Kidney (tissue), 14 donors: ENCODE data around the gene KIFAP3. TPM values are rescaled to one million over a fixed set of nuclear protein-coding genes. Genes with fewer than 3 reads are reported as not detected.
A peak's percentile ranks its signal among the peaks of the same experiment; 100 is the strongest.

Experiments
- DNase-seq, 5 donors: peaks; one replicate each; pipeline ENCODE4 v3.0.0-alpha.2; 2013 to 2020
- FAIRE-seq: peaks from 2 replicates; lab custom pipeline; 2012; peaks lifted over from hg19 to GRCh38; lab: Jason Lieb, UNC
- H3K27ac ChIP-seq, 2 donors: one replicate each; pipeline ENCODE4 v1.7.0; 2013; ENCODE audit warnings: low read depth in 2 of 2, low read length in 2 of 2, inconsistent platforms in 1 of 2
- H3K27me3 ChIP-seq: one replicate; pipeline ENCODE4 v1.7.1; 2013; ENCODE audit warnings: low read length, inconsistent platforms; ENCODE audit not compliant: control insufficient read depth, insufficient read depth
- H3K36me3 ChIP-seq, 3 donors: one replicate each; pipeline versions ENCODE4 v1.7.0 to v1.7.1; 2013; ENCODE audit warnings: low read length in 3 of 3, control low read depth in 1 of 3, inconsistent platforms in 1 of 3; ENCODE audit not compliant: insufficient read depth in 3 of 3, control insufficient read depth in 2 of 3
- H3K4me1 ChIP-seq, 3 donors: one replicate each; pipeline versions ENCODE4 v1.7.0 to v1.7.1; 2013; ENCODE audit warnings: low read length in 3 of 3, inconsistent platforms in 1 of 3, low read depth in 1 of 3; ENCODE audit not compliant: control insufficient read depth in 2 of 3, insufficient read depth in 2 of 3
- H3K4me3 ChIP-seq, 3 donors: one replicate each; pipeline versions ENCODE4 v1.7.0 to v1.8.1; 2013; ENCODE audit warnings: low read length in 3 of 3, control low read depth in 1 of 3, inconsistent platforms in 1 of 3
- H3K9ac ChIP-seq, 3 donors: one replicate each; pipeline versions ENCODE4 v1.7.0 to v1.7.1; 2013; ENCODE audit warnings: low read length in 3 of 3, control low read depth in 1 of 3, inconsistent platforms in 1 of 3
- H3K9me3 ChIP-seq, 3 donors: one replicate each; pipeline versions ENCODE4 v1.7.0 to v1.7.1; 2013; ENCODE audit warnings: low read length in 3 of 3, control low read depth in 1 of 3, inconsistent platforms in 1 of 3; ENCODE audit not compliant: control insufficient read depth in 2 of 3, insufficient read depth in 1 of 3
- CTCF ChIP-seq: IDR thresholded peaks from 3 replicates; pipeline ENCODE4 v1.5.1; 2012; ENCODE audit warnings: mild to moderate bottlenecking, moderate library complexity, borderline replicate concordance; ENCODE audit not compliant: insufficient read depth; ENCODE audit errors: extremely low read depth
- intact Hi-C: fragments of 100-400 bp; cut with DNase I; formaldehyde crosslinking; loops from one replicate; pipeline ENCODE4 v1.11.1; 2022
- polyA plus RNA-seq: library from polyadenylated mRNA; stranded (reverse); fragments of 350-450 nt; fragmentation: Illumina TruSeq; extraction: RNeasy Lipid Tissue Mini Kit (QIAGEN cat#74804); gene quantifications from one replicate; pipeline ENCODE4 v1.2.3, GENCODE V29; 2014; ENCODE audit warnings: low read depth, low replicate concordance; ENCODE audit not compliant: insufficient read depth
- total RNA-seq: library from RNA; stranded (reverse); fragmentation: NEBNext Ultra II Directional; extraction: Animal tissue kit (Norgen Biotek cat#: 25700); gene quantifications from one replicate; pipeline ENCODE4 v1.2.1, GENCODE V29; 2021
- donor health status: control.
- donor health status: control.
- donor health status: control.
- donor health status: control.
- donor health status: control.
- donor health status: DM: yes; HTN: yes; CAD: no.
- donor health status: Normal renal cell carcinoma (clear cell type).

Gene KIFAP3
- total and polyA plus RNA-seq, 2 donors from 2014 or later, result 31.6 to 32.9 TPM

GRCh38 chr1:169915150-169915549 lies 159.3 kb downstream of the KIFAP3 start:
- no peak for FAIRE-seq
- no peak overlapping the region for H3K27ac ChIP-seq
- intact Hi-C loops, result no loop called here
- no peak for TF ChIP-seq CTCF
- peak in 1 of 5 donors; percentile 53 for DNase-seq
- H3K9me3 ChIP-seq, result no peaks in the 10 kb centered on the region
- no peak overlapping the region for H3K4me3 ChIP-seq
- no peaks in the 10 kb centered on the region for H3K4me1 ChIP-seq
- H3K9ac ChIP-seq, result no peak overlapping the region
- no peaks in the 10 kb centered on the region for H3K27me3 ChIP-seq
- H3K36me3 ChIP-seq, result peaks cover 0 to 2% (median 0%) of the 10 kb centered on the region in 3 donors

- intact Hi-C loops, result no loop called here
- H3K4me3 ChIP-seq, result no peak overlapping the region
- no peaks in the 10 kb centered on the region for H3K4me1 ChIP-seq
- H3K36me3 ChIP-seq, result peaks cover 0 to 2% (median 0%) of the 10 kb centered on the region in 3 donors
- H3K27ac ChIP-seq, result no peak overlapping the region
- no peak for DNase-seq
- H3K9ac ChIP-seq, result no peak overlapping the region
- FAIRE-seq, result no peak
- no peaks in the 10 kb centered on the region for H3K27me3 ChIP-seq
- H3K9me3 ChIP-seq, result no peaks in the 10 kb centered on the region
- no peak for TF ChIP-seq CTCF
These were observed 160.0 kb downstream of the KIFAP3 start for GRCh38 chr1:169914531-169914930.

GRCh38 chr1:169909499-169909898 lies 165.0 kb downstream of the KIFAP3 start:
- no peak for TF ChIP-seq CTCF
- Histone ChIP-seq H3K4me3 (no peak overlapping the region), H3K27ac (no peak overlapping the region), H3K4me1 (no peaks in the 10 kb centered on the region), H3K27me3 (no peaks in the 10 kb centered on the region), H3K9ac (no peak overlapping the region), H3K9me3 (no peaks in the 10 kb centered on the region), H3K36me3 (no peaks in the 10 kb centered on the region)
- FAIRE-seq (no peak), DNase-seq (no peak)
- intact Hi-C loops, result no loop called here

- FAIRE-seq (no peak), DNase-seq (no peak)
- Histone ChIP-seq H3K27me3 (no peaks in the 10 kb centered on the region), H3K36me3 (no peaks in the 10 kb centered on the region), H3K4me3 (no peak overlapping the region), H3K4me1 (no peaks in the 10 kb centered on the region), H3K9me3 (no peaks in the 10 kb centered on the region), H3K9ac (no peak overlapping the region), H3K27ac (no peak overlapping the region)
- TF ChIP-seq CTCF, result no peak
- intact Hi-C loops, result no loop called here
These were observed 167.6 kb downstream of the KIFAP3 start for GRCh38 chr1:169906938-169907337.
